IMR-90 (cell line): Measurements from ENCODE around the gene DLG5. TPM values are rescaled to one million over a fixed set of nuclear protein-coding genes. Genes with fewer than 3 reads are reported as not detected.

Experiments used
- ATAC-seq: fragments of 200-7000 bp; cut with Tn5 transposase; 2 replicates; pipeline ENCODE4 v1.9.1; 2020; ENCODE audit warnings: low read depth, mild to moderate bottlenecking, moderate library complexity
- BruUV-seq: library from RNA; stranded (reverse); fragments of 400-500 nt; replicated peaks from 2 replicates; lab custom pipeline; 2021; lab: Mats Ljungman, UMichigan
- CTCF ChIA-PET: fragments of 300-600 bp; formaldehyde crosslinking; extraction: SDS; loops from one replicate; lab custom pipeline; 2021; ENCODE audit warnings: antibody characterized with exemption; lab: Yijun Ruan, JAX
- POLR2A ChIA-PET: fragments of 300-600 bp; sonication (Branson Sonifier 250); formaldehyde crosslinking; loops from one replicate; lab custom pipeline; 2022; ENCODE audit warnings: antibody characterized with exemption; ENCODE audit not compliant: unreplicated experiment; lab: Charles Lee
- DNase-seq: peaks from one replicate; pipeline ENCODE4 v3.0.0; 2013
- H2AFZ ChIP-seq: replicated peaks from 2 replicates; pipeline ENCODE3; 2013; ENCODE audit warnings: low read length, mild to moderate bottlenecking; ENCODE audit not compliant: poor library complexity
- H2AK5ac ChIP-seq: 2 replicates; pipeline ENCODE4 v1.6.1; 2013; ENCODE audit warnings: low read depth, low read length, inconsistent platforms
- H2AK9ac ChIP-seq: replicated peaks from 2 replicates; pipeline ENCODE3; 2013; ENCODE audit warnings: mild to moderate bottlenecking, low read depth, low read length, moderate library complexity; ENCODE audit not compliant: poor library complexity
- H2BK120ac ChIP-seq: 2 replicates; pipeline ENCODE4 v1.6.1; 2013; ENCODE audit warnings: low read depth, low read length, inconsistent platforms
- H2BK15ac ChIP-seq: 3 replicates; pipeline ENCODE4 v1.6.1; 2013; ENCODE audit warnings: low read depth, low read length, inconsistent platforms
- H2BK20ac ChIP-seq: 2 replicates; pipeline ENCODE4 v1.6.1; 2013; ENCODE audit warnings: low read depth, mild to moderate bottlenecking, inconsistent platforms, low read length, moderate library complexity
- H2BK5ac ChIP-seq: 2 replicates; pipeline ENCODE4 v1.6.1; 2013; ENCODE audit warnings: mild to moderate bottlenecking, low read depth, low read length, inconsistent platforms; ENCODE audit not compliant: poor library complexity, severe bottlenecking
- H3K14ac ChIP-seq: replicated peaks from 2 replicates; pipeline ENCODE4 v1.6.1; 2013; ENCODE audit warnings: low read depth, low read length, inconsistent platforms
- H3K18ac ChIP-seq: 2 replicates; pipeline ENCODE4 v1.6.1; 2013; ENCODE audit warnings: low read depth, low read length, control low read depth
- H3K23ac ChIP-seq: 2 replicates; pipeline ENCODE4 v1.6.1; 2013; ENCODE audit warnings: low read depth, low read length, inconsistent platforms
- H3K27ac ChIP-seq: 2 replicates; pipeline ENCODE4 v1.5.1; 2013; ENCODE audit warnings: mild to moderate bottlenecking, control low read depth, low read length; ENCODE audit not compliant: insufficient read depth
- H3K27me3 ChIP-seq: 2 replicates; pipeline ENCODE4 v1.6.1; 2013; ENCODE audit warnings: low read length; ENCODE audit not compliant: control insufficient read depth, insufficient read depth
- H3K36me3 ChIP-seq: 2 replicates; pipeline ENCODE4 v1.6.1; 2013; ENCODE audit warnings: low read length, mixed read lengths; ENCODE audit not compliant: control insufficient read depth, insufficient read depth
- H3K4ac ChIP-seq: 2 replicates; pipeline ENCODE4 v1.6.1; 2013; ENCODE audit warnings: low read depth, low read length, inconsistent platforms
- H3K4me1 ChIP-seq: 2 replicates; pipeline ENCODE4 v1.6.1; 2013; ENCODE audit warnings: low read length, mixed read lengths; ENCODE audit not compliant: control insufficient read depth, insufficient read depth
- H3K4me2 ChIP-seq: 2 replicates; pipeline ENCODE4 v1.6.1; 2013; ENCODE audit warnings: low read depth, mild to moderate bottlenecking, control low read depth, low read length, moderate library complexity
- H3K4me3 ChIP-seq: 2 replicates; pipeline ENCODE4 v1.5.1; 2013; ENCODE audit warnings: low read depth, mild to moderate bottlenecking, control low read depth, low read length, moderate library complexity; ENCODE audit not compliant: insufficient read depth
- H3K56ac ChIP-seq: 2 replicates; pipeline ENCODE4 v1.6.1; 2013; ENCODE audit warnings: low read length, inconsistent platforms; ENCODE audit not compliant: insufficient read depth; ENCODE audit errors: extremely low read depth
- H3K79me1 ChIP-seq, 2 experiments: 2 replicates each; pipeline ENCODE4 v1.6.1; 2013; ENCODE audit warnings: low read length in 2 of 2, inconsistent platforms in 1 of 2, low read depth in 1 of 2
- H3K9ac ChIP-seq: 2 replicates; pipeline ENCODE4 v1.6.1; 2013; ENCODE audit warnings: low read depth, low read length, control low read depth
- H3K9me1 ChIP-seq: 2 replicates; pipeline ENCODE4 v1.6.1; 2013; ENCODE audit warnings: low read length, inconsistent platforms; ENCODE audit not compliant: insufficient read depth
- H3K9me3 ChIP-seq: 2 replicates; pipeline ENCODE4 v1.6.1; 2013; ENCODE audit warnings: low read length; ENCODE audit not compliant: control insufficient read depth, insufficient read depth
- H4K20me1 ChIP-seq: 2 replicates; pipeline ENCODE4 v1.6.1; 2013; ENCODE audit warnings: low read length, inconsistent platforms; ENCODE audit not compliant: insufficient read depth
- H4K5ac ChIP-seq: 2 replicates; pipeline ENCODE4 v1.6.1; 2013; ENCODE audit warnings: mild to moderate bottlenecking, low read depth, low read length, control low read depth
- H4K8ac ChIP-seq, 2 experiments: 2 replicates each; pipeline ENCODE4 v1.6.1; 2013; ENCODE audit warnings: low read depth in 2 of 2, low read length in 2 of 2, control low read depth in 1 of 2, inconsistent platforms in 1 of 2
- H4K91ac ChIP-seq: 2 replicates; pipeline ENCODE4 v1.6.1; 2013; ENCODE audit warnings: low read depth, low read length, inconsistent platforms; ENCODE audit not compliant: insufficient read depth
- CHD1 ChIP-seq: IDR thresholded peaks from 2 replicates; pipeline ENCODE4 v1.6.1; 2012; ENCODE audit warnings: low read depth, low read length, improper control_type of control experiment
- MAFK ChIP-seq: IDR thresholded peaks from 2 replicates; pipeline ENCODE4 v1.6.1; 2012; ENCODE audit warnings: low read depth, low read length, improper control_type of control experiment
- NFE2L2 ChIP-seq: fragments of 150-350 bp; IDR thresholded peaks from 2 replicates; pipeline ENCODE4 v1.6.1; 2016; ENCODE audit warnings: low read depth, mild to moderate bottlenecking, low read length
- POLR2A ChIP-seq: IDR thresholded peaks from 2 replicates; pipeline ENCODE4 v1.6.1; 2012; ENCODE audit warnings: mild to moderate bottlenecking, low read depth, low read length
- RAD21 ChIP-seq: IDR thresholded peaks from 2 replicates; pipeline ENCODE4 v1.6.1; 2012; ENCODE audit warnings: low read length, improper control_type of control experiment
- RCOR1 ChIP-seq: IDR thresholded peaks from 2 replicates; pipeline ENCODE4 v1.6.1; 2012; ENCODE audit warnings: mild to moderate bottlenecking, low read length, improper control_type of control experiment; ENCODE audit not compliant: insufficient replicate concordance
- SMC3 ChIP-seq: fragments of 150-350 bp; IDR thresholded peaks from 2 replicates; pipeline ENCODE4 v1.6.1; 2016; ENCODE audit warnings: low read depth, mild to moderate bottlenecking, antibody characterized with exemption, low read length, moderate library complexity
- WGBS, 2 experiments: methylation state at CpG; one replicate each; pipeline versions ENCODE4 v1.1.5 to v1.1.7; 2013; ENCODE audit warnings: missing lambda C conversion rate in 2 of 2; ENCODE audit not compliant: insufficient read length in 1 of 2; ENCODE audit errors: extremely low coverage in 2 of 2; 5-methylcytosine and 5-hydroxymethylcytosine counted together
- dilution Hi-C: fragments of 300-500 bp; cut with HindIII; formaldehyde crosslinking; loops from one replicate; pipeline ENCODE4 v1.14.3; 2018; ENCODE audit warnings: low sequenced_read_pairs; ENCODE audit not compliant: unreplicated experiment
- in situ Hi-C: fragments of 300-500 bp; cut with MboI; formaldehyde crosslinking; loops from 3 replicates; pipeline ENCODE4 v1.14.3; 2019; ENCODE audit warnings: low sequenced_read_pairs, inconsistent platforms, mixed read lengths
- intact Hi-C: fragments of 100-400 bp; cut with micrococcal nuclease; formaldehyde crosslinking; loops from 2 replicates; pipeline ENCODE4 v1.10.0; 2022
- polyA plus RNA-seq, 3 experiments: library from polyadenylated mRNA; depleted of rRNA; stranded (reverse); fragments of >200 nt; gene quantifications; 2 replicates each; pipeline ENCODE4 v1.2.3, GENCODE V29; 2012; ENCODE audit warnings: low replicate concordance in 1 of 3
- total RNA-seq: library from RNA; depleted of rRNA; stranded (reverse); fragments of >200 nt; gene quantifications from 2 replicates; pipeline ENCODE4 v1.2.3, GENCODE V29; 2012
- TF ChIP-seq, protein P1 (sequence below): fragments of 150-350 bp; IDR thresholded peaks from 2 replicates; pipeline ENCODE4 v1.6.1; 2016; ENCODE audit warnings: low read depth, mild to moderate bottlenecking, low read length, moderate library complexity, borderline replicate concordance

DLG5 gene
- total and polyA plus RNA-seq, 2 of the 4 experiments (the other 2 are of a cell fraction): 12.7 to 28.7 TPM

- no peak for DNase-seq
- no peak overlapping the region for H4K5ac ChIP-seq
- WGBS, 2 experiments: 55% methylated on average over 7 of the region's 17 CpGs; no CpG with 5 or more reads in 1 of the 2 experiments
- H3K4me3 ChIP-seq: no peak overlapping the region
- no peaks in the 10 kb centered on the region for H3K9me3 ChIP-seq
- no peak overlapping the region for H4K8ac ChIP-seq
- dilution Hi-C loops (no loop called here), intact Hi-C loops (no loop called here), in situ Hi-C loops (no loop called here)
- H3K4ac ChIP-seq: no peak overlapping the region
- TF ChIP-seq RAD21 (no peak), SMC3 (no peak), CHD1 (no peak), NFE2L2 (no peak), POLR2A (no peak), MAFK (no peak), RCOR1 (no peak)
- TF ChIP-seq, protein P1, sequence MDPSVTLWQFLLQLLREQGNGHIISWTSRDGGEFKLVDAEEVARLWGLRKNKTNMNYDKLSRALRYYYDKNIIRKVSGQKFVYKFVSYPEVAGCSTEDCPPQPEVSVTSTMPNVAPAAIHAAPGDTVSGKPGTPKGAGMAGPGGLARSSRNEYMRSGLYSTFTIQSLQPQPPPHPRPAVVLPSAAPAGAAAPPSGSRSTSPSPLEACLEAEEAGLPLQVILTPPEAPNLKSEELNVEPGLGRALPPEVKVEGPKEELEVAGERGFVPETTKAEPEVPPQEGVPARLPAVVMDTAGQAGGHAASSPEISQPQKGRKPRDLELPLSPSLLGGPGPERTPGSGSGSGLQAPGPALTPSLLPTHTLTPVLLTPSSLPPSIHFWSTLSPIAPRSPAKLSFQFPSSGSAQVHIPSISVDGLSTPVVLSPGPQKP: no peak
- no peak overlapping the region for H2AK5ac ChIP-seq
- no peak overlapping the region for H3K4me2 ChIP-seq
- ChIA-PET CTCF (no interaction called here), POLR2A (no interaction called here)
- H3K4me1 ChIP-seq: peaks cover 7% of the 10 kb centered on the region; the same call in 1 of the 2 replicates
- peaks cover 32% of the 10 kb centered on the region; the same call in 1 of the 2 replicates for H4K20me1 ChIP-seq
- H3K36me3 ChIP-seq: peaks cover 26% of the 10 kb centered on the region
- no peak overlapping the region for H3K14ac ChIP-seq
- H3K79me1 ChIP-seq: peaks cover 42 to 93% of the 10 kb centered on the region in 2 experiments; a peak in 3 of 4 replicates
- H3K23ac ChIP-seq: no peak overlapping the region
- H2BK5ac ChIP-seq: no peak overlapping the region
- no peak overlapping the region for H2BK15ac ChIP-seq
- ATAC-seq: no peak
- no peak overlapping the region for H4K91ac ChIP-seq
- no peak overlapping the region for H3K56ac ChIP-seq
- no peak overlapping the region for H3K27ac ChIP-seq
- no peak overlapping the region for H2AFZ ChIP-seq
- H2AK9ac ChIP-seq: peak overlapping the region; percentile 23
- no peak overlapping the region for H3K9ac ChIP-seq
- no peak overlapping the region for H3K18ac ChIP-seq
- H2BK120ac ChIP-seq: no peak overlapping the region
- H3K9me1 ChIP-seq: peaks cover 30% of the 10 kb centered on the region
- no TSS peak for BruUV-seq
- H3K27me3 ChIP-seq: no peaks in the 10 kb centered on the region
- no peak overlapping the region for H2BK20ac ChIP-seq
Measured at GRCh38 chr10:77865580-77866324, 60.8 kb downstream of the DLG5 start.
